Caco-2 (cell line): ENCODE data around the gene KCNIP1. TPM values are rescaled to one million over a fixed set of nuclear protein-coding genes. Genes with fewer than 3 reads are reported as not detected.
A peak's percentile ranks its signal among the peaks of the same experiment; 100 is the strongest.

Experiments
- BruUV-seq: library from RNA; stranded (reverse); fragments of 400-500 nt; replicated peaks from 2 replicates; lab custom pipeline; 2021; lab: Mats Ljungman, UMichigan
- CTCF ChIA-PET: fragments of 300-600 bp; sonication (Branson Sonifier 250); formaldehyde crosslinking; loops from one replicate; lab custom pipeline; 2022; ENCODE audit warnings: antibody characterized with exemption; lab: Charles Lee
- POLR2A ChIA-PET: fragments of 300-600 bp; sonication (Branson Sonifier 250); formaldehyde crosslinking; loops from one replicate; lab custom pipeline; 2022; ENCODE audit warnings: antibody characterized with exemption; lab: Charles Lee
- DNase-seq, 2 experiments: peaks; one replicate each; pipeline versions ENCODE4 v3.0.0 to v3.0.0-alpha.2; 2020 to 2022
- H3K27me3 ChIP-seq: replicated peaks from 2 replicates; pipeline ENCODE4 v1.6.0; 2011; ENCODE audit warnings: low read length; ENCODE audit not compliant: control insufficient read depth, insufficient read depth
- H3K36me3 ChIP-seq: 2 replicates; pipeline ENCODE4 v1.5.1; 2011; ENCODE audit warnings: low read length; ENCODE audit not compliant: control insufficient read depth, insufficient read depth
- H3K4me1 ChIP-seq: fragments of 250-450 bp; sonication (Bioruptor Pico); 2 replicates; pipeline ENCODE4 v1.5.1; 2020; ENCODE audit warnings: mild to moderate bottlenecking
- H3K4me3 ChIP-seq: 2 replicates; pipeline ENCODE4 v1.5.1; 2011; ENCODE audit warnings: low read depth, mild to moderate bottlenecking, control low read depth, low read length
- H3K9me3 ChIP-seq: fragments of 250-450 bp; sonication (Bioruptor Pico); 2 replicates; pipeline ENCODE4 v1.5.1; 2020; ENCODE audit warnings: mild to moderate bottlenecking, moderate library complexity
- H3K27ac Mint-ChIP-seq: one replicate; pipeline ENCODE4 v1.8.0; 2022; ENCODE audit warnings: mixed read lengths; ENCODE audit not compliant: unreplicated experiment
- H3K27me3 Mint-ChIP-seq: one replicate; pipeline ENCODE4 v1.8.0; 2022; ENCODE audit warnings: mixed read lengths; ENCODE audit not compliant: insufficient read depth, unreplicated experiment
- H3K36me3 Mint-ChIP-seq: one replicate; pipeline ENCODE4 v1.8.0; 2022; ENCODE audit warnings: mild to moderate bottlenecking, mixed read lengths; ENCODE audit not compliant: insufficient read depth, unreplicated experiment
- H3K4me1 Mint-ChIP-seq: one replicate; pipeline ENCODE4 v1.8.0; 2022; ENCODE audit warnings: low read depth, mixed read lengths; ENCODE audit not compliant: unreplicated experiment
- H3K4me3 Mint-ChIP-seq: one replicate; pipeline ENCODE4 v1.8.0; 2022; ENCODE audit warnings: mild to moderate bottlenecking, moderate library complexity, mixed read lengths; ENCODE audit not compliant: unreplicated experiment
- H3K9me3 Mint-ChIP-seq: one replicate; pipeline ENCODE4 v1.8.0; 2022; ENCODE audit warnings: mixed read lengths; ENCODE audit not compliant: unreplicated experiment
- intact Hi-C: fragments of 100-400 bp; cut with micrococcal nuclease; formaldehyde crosslinking; loops from one replicate; pipeline ENCODE4 v1.10.0; 2022; ENCODE audit not compliant: unreplicated experiment
- total RNA-seq: library from RNA; stranded (reverse); gene quantifications from 2 replicates; pipeline ENCODE4 v1.2.3, GENCODE V29; 2022
- TF ChIP-seq, protein P1 (sequence below), 2 experiments: fragments of 200-600 bp in 1 of 2; IDR thresholded peaks; 1 replicate in 1 of 2; 2 replicates in 1 of 2; pipeline versions ENCODE4 v1.5.1 to v1.8.0; 2011 to 2022; ENCODE audit warnings: antibody characterized with exemption in 1 of 2, control low read depth in 1 of 2, inconsistent platforms in 1 of 2, low read depth in 1 of 2, low read length in 1 of 2, mild to moderate bottlenecking in 1 of 2, moderate library complexity in 1 of 2; ENCODE audit not compliant: insufficient read depth in 1 of 2, severe bottlenecking in 1 of 2, unreplicated experiment in 1 of 2

The KCNIP1 gene
- total RNA-seq, 1 experiment from 2014 or later: not detected

DNA sequence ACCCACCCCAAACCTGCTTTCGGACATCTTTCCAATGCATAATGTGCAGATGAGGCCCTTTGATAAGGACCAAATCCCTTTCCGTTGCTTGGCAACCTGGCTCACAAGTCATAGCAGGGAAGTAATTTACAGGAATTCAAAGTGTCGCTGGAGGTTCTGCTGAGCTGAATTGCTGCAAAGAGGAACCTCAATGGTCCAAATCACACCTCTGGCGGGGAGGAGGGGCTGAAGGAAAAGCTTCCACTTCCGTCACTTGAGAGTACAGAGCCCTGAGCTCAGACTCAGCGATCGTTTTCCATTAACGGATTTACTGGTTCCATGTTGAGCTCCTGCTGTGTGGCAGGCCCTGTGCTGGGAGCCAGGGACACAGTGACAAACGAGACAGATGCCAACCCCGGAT lies 99.3 kb downstream of the KCNIP1 start:
- H3K36me3 ChIP-seq: no peaks in the 10 kb centered on the region
- no TSS peak for BruUV-seq
- H3K9me3 Mint-ChIP-seq: no peaks in the 10 kb centered on the region
- no peaks in the 10 kb centered on the region for H3K4me1 ChIP-seq
- no peak overlapping the region for H3K4me3 Mint-ChIP-seq
- no peak for DNase-seq
- TF ChIP-seq, protein P1, sequence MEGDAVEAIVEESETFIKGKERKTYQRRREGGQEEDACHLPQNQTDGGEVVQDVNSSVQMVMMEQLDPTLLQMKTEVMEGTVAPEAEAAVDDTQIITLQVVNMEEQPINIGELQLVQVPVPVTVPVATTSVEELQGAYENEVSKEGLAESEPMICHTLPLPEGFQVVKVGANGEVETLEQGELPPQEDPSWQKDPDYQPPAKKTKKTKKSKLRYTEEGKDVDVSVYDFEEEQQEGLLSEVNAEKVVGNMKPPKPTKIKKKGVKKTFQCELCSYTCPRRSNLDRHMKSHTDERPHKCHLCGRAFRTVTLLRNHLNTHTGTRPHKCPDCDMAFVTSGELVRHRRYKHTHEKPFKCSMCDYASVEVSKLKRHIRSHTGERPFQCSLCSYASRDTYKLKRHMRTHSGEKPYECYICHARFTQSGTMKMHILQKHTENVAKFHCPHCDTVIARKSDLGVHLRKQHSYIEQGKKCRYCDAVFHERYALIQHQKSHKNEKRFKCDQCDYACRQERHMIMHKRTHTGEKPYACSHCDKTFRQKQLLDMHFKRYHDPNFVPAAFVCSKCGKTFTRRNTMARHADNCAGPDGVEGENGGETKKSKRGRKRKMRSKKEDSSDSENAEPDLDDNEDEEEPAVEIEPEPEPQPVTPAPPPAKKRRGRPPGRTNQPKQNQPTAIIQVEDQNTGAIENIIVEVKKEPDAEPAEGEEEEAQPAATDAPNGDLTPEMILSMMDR (IDR thresholded peaks at IDR 0.05; ENCODE audit: insufficient read depth in 1 of 2, low read depth in 1 of 2, low read length in 1 of 2, severe bottlenecking in 1 of 2, unreplicated experiment in 1 of 2): no peak
- no peaks in the 10 kb centered on the region for H3K9me3 ChIP-seq
- no peaks in the 10 kb centered on the region for H3K4me1 Mint-ChIP-seq
- no peaks in the 10 kb centered on the region for H3K36me3 Mint-ChIP-seq
- no peak overlapping the region for H3K4me3 ChIP-seq
- ChIA-PET POLR2A (no interaction called here), CTCF (no interaction called here)
- no peak overlapping the region for H3K27ac Mint-ChIP-seq
- H3K27me3 ChIP-seq: 0 out of 2 replicates have a peak, but pooled peaks cover 1% of the 10 kb centered on the region
- H3K27me3 Mint-ChIP-seq: peaks cover 22% of the 10 kb centered on the region
- intact Hi-C loops: no loop called here

DNA sequence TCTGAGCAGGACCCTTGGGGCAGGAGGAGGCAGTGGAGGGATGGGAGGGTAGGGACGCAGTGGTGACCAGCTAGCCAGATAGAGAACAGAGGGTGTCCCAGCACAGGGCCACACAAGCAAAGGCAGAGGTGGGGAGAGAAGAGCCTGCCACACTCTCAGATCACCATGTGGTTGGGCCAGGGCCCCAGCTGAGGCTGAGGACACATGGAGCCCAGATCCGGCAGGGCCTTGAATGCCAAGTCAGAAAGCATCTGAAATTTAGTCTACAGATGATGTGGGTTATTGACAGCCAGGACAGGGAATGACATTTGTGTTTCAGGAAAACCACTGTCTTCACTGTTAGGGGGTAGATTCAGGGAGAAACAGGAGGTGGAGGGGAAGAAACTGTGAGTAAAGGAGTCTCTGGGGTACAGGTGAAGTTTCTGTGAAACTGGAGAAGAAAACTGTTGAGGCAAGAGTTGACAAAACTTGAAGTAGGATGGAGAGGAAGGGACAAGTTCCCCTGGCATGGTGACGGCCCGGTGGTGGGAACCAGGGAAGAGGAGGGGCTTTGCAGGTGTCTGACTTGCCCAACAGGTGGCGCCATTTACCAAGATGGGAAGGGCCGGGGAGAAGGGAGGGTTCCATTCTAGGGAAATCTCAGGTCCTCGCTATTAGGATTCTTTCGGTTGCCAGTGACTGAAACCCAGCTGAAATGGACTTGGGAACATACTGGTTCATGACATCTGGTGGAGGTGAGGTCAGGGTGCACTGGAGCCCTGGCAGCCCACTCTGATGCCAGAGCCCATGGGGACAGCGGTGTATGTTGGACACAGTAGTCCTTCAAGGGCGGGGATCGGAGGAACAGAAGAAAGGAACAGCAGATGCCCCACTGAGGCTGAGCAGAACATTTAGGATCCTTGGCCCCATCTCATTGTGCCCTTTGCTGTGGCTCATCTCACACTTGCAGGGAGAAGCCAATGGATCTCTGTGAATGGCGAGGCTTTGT lies 100.1 kb downstream of the KCNIP1 start:
- no TSS peak for BruUV-seq
- Histone ChIP-seq H3K36me3 (no peaks in the 10 kb centered on the region), H3K27me3 (0 out of 2 replicates have a peak, but pooled peaks cover 1% of the 10 kb centered on the region), H3K9me3 (no peaks in the 10 kb centered on the region), H3K4me1 (no peaks in the 10 kb centered on the region), H3K4me3 (no peak overlapping the region)
- H3K4me1 Mint-ChIP-seq: no peaks in the 10 kb centered on the region
- no peaks in the 10 kb centered on the region for H3K9me3 Mint-ChIP-seq
- peak; percentile 63 to 66 for DNase-seq
- H3K36me3 Mint-ChIP-seq: no peaks in the 10 kb centered on the region
- no peak overlapping the region for H3K4me3 Mint-ChIP-seq
- H3K27ac Mint-ChIP-seq: no peak overlapping the region
- TF ChIP-seq, protein P1 (IDR thresholded peaks at IDR 0.05; ENCODE audit: insufficient read depth in 1 of 2, low read depth in 1 of 2, low read length in 1 of 2, severe bottlenecking in 1 of 2, unreplicated experiment in 1 of 2): peak; percentile 66 to 76
- peaks cover 21% of the 10 kb centered on the region for H3K27me3 Mint-ChIP-seq
- intact Hi-C loops: loop anchor here (1.0 kb wide), 1 partner anchor 29 kb away; no protein-coding TSS in a partner anchor
- POLR2A ChIA-PET: no interaction called here
- CTCF ChIA-PET: no interaction called here

DNA sequence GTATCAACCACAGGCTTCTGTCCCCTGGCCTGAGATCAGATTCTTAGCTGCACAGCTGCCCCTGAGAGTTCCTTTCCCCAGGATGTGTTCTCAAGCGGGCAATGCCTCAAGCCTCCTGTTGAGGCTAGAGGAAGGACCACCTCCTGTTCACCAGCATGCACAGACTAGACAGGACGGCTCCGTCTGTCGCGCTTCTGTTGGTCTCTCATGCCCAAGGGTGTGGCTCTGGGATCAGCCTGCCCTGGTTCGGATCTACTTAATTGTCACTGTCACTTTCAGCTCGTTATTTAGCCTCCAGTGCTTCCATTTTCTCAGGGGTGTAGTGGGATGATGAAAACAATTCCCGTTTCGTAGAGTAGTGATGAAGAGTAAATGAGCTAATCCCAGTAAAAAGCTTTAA lies 103.1 kb downstream of the KCNIP1 start:
- POLR2A ChIA-PET: no interaction called here
- no peaks in the 10 kb centered on the region for H3K27me3 ChIP-seq
- Mint-ChIP-seq H3K27me3 (peaks cover 10% of the 10 kb centered on the region), H3K9me3 (no peaks in the 10 kb centered on the region), H3K27ac (no peak overlapping the region), H3K4me3 (no peak overlapping the region), H3K4me1 (no peaks in the 10 kb centered on the region), H3K36me3 (no peaks in the 10 kb centered on the region)
- TF ChIP-seq, protein P1 (IDR thresholded peaks at IDR 0.05; ENCODE audit: insufficient read depth in 1 of 2, low read depth in 1 of 2, low read length in 1 of 2, severe bottlenecking in 1 of 2, unreplicated experiment in 1 of 2): no peak
- H3K4me1 ChIP-seq: no peaks in the 10 kb centered on the region
- DNase-seq: no peak
- no peaks in the 10 kb centered on the region for H3K9me3 ChIP-seq
- CTCF ChIA-PET: no interaction called here
- no TSS peak for BruUV-seq
- intact Hi-C loops: no loop called here
- H3K4me3 ChIP-seq: no peak overlapping the region
- H3K36me3 ChIP-seq: no peaks in the 10 kb centered on the region
